GM12801 (cell line): ENCODE data around the gene ZNF275.

Experiments used
- CTCF ChIP-seq: IDR thresholded peaks from one replicate; pipeline ENCODE4 v1.5.1; 2011; ENCODE audit warnings: control low read depth; ENCODE audit not compliant: insufficient read length; ENCODE audit errors: extremely low read depth

The ZNF275 gene

GRCh38 chrX:153352858-153353257, 18.9 kb downstream of the ZNF275 start:
- no peak for TF ChIP-seq CTCF

DNA sequence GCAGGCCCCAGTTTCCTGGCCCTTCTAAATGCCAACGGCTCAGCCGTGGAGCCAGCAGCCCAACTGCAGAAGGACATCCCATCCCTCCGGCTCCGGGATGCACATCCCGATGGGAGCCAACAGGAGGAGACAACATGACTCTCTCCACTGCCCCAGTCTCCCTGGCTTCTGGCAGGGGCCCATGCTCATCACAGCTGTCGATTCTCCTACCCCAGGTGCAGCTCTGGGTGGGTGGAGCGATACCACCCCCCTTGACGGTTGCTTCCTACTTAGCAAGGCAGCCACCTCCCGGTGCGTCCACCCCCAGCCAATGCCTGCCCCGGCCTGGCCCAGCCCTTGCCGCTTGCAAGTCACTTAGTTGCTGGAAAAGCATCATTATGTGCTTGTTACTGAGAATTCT, 19.5 kb downstream of the ZNF275 start:
- TF ChIP-seq CTCF, result no peak

GRCh38 chrX:153357877-153358276, 23.9 kb downstream of the ZNF275 start:
- no peak for TF ChIP-seq CTCF

DNA sequence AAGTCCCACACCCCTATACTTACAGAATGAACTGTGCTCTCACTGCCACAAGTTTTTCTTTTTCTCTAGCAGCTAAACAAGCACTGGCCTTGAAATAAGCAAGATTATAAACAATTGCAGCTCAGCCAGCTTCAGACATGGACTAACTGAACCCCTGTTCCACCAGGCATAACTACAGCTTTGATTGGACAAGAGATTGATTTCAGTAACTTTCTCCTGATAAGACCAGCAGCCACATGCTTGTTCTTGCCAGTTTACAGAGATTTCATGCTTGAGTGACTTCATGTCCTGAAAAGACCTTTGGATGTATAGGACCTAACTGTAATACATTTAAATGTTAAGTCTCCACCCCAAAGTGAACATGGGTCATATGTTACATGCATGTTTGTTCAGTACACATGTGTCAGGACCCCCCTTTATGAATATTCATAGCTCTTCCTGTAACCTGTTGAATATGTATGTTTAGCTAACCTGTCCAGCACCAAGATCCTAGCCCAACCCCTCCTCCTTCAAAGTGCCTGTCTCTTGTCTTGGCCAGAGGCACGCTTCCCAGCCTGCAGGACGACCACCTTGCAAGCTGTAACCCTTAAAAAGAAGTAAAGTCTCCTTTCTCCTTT, 27.9 kb downstream of the ZNF275 start:
- TF ChIP-seq CTCF, result no peak

DNA sequence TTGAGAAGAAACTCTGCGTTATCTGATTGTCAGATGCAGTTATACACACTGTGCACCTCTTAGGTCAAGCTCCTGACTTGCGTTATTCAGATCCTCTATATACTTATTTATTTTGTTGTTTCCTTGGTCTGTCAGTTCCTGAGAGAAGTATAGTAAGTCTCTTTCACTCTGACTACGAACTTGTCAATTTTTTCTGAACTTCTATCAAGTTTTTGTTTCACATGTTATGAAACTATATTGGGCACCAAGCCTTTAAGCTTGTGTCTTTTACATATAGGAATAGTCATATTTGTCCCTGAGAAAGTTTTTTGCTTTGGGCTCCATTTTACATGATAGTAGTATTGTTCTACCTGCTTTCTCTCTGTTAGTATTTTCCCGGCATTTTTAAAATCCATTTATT, 31.7 kb downstream of the ZNF275 start:
- TF ChIP-seq CTCF, result no peak

- TF ChIP-seq CTCF, result no peak
Observed at GRCh38 chrX:153366119-153366518, 32.2 kb downstream of the ZNF275 start.

DNA sequence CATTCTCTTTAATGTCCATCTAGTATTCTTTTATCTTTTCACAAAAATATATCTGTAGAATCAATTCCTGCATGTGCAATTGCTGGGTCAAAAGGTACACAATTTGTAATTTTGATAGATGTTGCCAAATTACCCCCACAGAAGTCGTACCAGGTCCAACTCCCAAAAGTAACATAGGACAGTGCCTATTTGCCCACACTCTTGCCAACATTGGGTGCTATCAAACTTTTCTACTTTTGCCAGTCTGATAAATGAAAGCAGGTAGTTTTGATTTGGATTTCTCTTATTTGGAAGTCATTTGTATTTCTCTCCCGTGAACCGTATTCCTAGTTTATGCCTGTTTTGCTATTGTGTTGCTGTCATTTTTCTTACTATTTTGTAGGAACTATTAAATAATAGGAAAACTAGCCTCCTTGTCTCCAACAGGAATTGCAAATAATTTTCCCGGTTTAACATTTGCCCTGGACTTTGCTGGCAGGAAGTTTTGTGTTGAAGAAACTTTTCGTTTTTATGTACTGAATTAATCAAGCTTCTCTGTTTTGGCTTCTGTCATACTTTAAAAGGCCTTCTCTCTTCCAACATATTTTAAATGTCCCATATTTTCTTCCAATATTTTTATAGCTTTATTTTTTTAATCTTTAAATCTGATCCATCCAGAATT, 33.1 kb downstream of the ZNF275 start:
- TF ChIP-seq CTCF, result no peak
